Activated T-helper 2 cell treated with anti-CD3 and anti-CD28 coated beads, Interferon-gamma antibody, Interleukin-2, Interleukin-4, amounts not matched to agents 10 μg/mL and 5 μg/mL and 100 μg/mL, durations not matched to agents 14 hours and 24 hours and 36 hours (primary cell): ENCODE data around the gene PKD1. TPM values are rescaled to one million over a fixed set of nuclear protein-coding genes. Genes with fewer than 3 reads are reported as not detected.

Source experiments
- DNase-seq: peaks from one replicate; pipeline ENCODE4 v3.0.0; 2021; ENCODE audit warnings: low spot score
- H3K27ac Mint-ChIP-seq: one replicate; pipeline ENCODE4 v1.8.0; 2021; ENCODE audit warnings: mixed read lengths
- H3K27me3 Mint-ChIP-seq: one replicate; pipeline ENCODE4 v1.8.0; 2021; ENCODE audit warnings: low read depth, mixed read lengths
- H3K36me3 Mint-ChIP-seq: one replicate; pipeline ENCODE4 v1.8.0; 2021; ENCODE audit warnings: low read depth, mixed read lengths
- H3K4me1 Mint-ChIP-seq: one replicate; pipeline ENCODE4 v1.8.0; 2021; ENCODE audit warnings: low read depth, mixed read lengths
- H3K4me3 Mint-ChIP-seq: one replicate; pipeline ENCODE4 v1.8.0; 2021; ENCODE audit warnings: low read depth, mild to moderate bottlenecking, moderate library complexity, mixed read lengths
- H3K9me3 Mint-ChIP-seq: one replicate; pipeline ENCODE4 v1.8.0; 2021; ENCODE audit warnings: mixed read lengths
- intact Hi-C: fragments of 100-400 bp; cut with micrococcal nuclease; formaldehyde crosslinking; loops from one replicate; pipeline ENCODE4 v1.15.1; 2023
- total RNA-seq: library from RNA; stranded (reverse); gene quantifications from 2 replicates; pipeline ENCODE4 v1.2.3, GENCODE V29; 2022

The PKD1 gene
- total RNA-seq, 1 donor from 2014 or later = 94.4 TPM

DNA sequence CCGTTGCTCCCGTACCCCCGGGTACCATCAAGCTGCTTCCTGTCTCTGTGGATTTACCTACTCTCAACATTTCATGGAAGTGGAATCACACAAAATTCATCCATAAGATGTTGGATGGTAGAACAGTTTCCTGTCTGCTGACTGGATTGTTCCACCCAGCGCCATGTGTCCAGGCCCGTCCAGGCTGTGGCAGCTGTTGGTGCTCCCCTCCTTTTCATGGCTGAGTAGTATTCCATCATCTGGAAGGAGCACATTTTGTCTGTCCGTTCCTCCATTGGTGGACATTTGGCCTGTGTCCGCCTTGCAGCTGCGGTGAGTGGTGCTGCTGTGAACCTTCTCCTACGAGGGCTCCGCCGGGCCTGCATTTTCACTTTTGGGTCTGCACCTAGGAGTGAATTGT lies 69.6 kb downstream of the PKD1 start:
- Mint-ChIP-seq H3K4me3 (no peak overlapping the region), H3K9me3 (no peaks in the 10 kb centered on the region), H3K27me3 (no peaks in the 10 kb centered on the region), H3K4me1 (no peaks in the 10 kb centered on the region), H3K27ac (no peak overlapping the region), H3K36me3 (peaks cover 16% of the 10 kb centered on the region)
- no peak for DNase-seq
- intact Hi-C loops = no loop called here

DNA sequence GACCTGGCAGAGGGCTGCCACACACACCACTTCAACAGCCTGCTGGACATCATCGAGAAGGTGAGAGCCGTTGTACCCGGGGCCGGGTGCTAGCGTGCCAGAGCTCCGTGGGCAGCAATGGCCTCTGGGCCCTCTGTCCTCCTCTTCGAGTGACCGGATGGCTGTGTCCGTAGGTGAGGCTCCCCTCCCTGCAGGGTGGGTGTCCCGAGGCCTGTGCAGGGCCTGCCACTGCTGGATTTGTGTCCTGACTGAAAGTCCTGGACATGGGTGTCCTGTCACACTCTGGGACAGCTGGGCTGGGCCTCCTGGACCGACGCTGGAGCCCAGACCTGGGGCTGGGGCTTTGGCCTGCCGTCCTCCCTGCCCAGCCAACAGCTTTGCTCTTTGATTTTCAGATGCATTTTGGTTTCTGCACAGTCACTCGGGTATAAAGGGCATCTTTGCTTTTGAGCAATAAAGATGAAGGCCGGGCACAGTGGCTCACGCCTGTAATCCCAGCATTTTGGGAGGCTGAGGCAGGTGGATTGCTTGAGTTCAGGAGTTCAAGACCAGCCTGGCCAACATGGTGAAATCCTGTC lies 71.2 kb downstream of the PKD1 start:
- no peak for DNase-seq
- no peaks in the 10 kb centered on the region for H3K4me1 Mint-ChIP-seq
- intact Hi-C loops = no loop called here
- no peaks in the 10 kb centered on the region for H3K27me3 Mint-ChIP-seq
- no peak overlapping the region for H3K27ac Mint-ChIP-seq
- H3K4me3 Mint-ChIP-seq = no peak overlapping the region
- no peaks in the 10 kb centered on the region for H3K9me3 Mint-ChIP-seq
- peaks cover 11% of the 10 kb centered on the region for H3K36me3 Mint-ChIP-seq

DNA sequence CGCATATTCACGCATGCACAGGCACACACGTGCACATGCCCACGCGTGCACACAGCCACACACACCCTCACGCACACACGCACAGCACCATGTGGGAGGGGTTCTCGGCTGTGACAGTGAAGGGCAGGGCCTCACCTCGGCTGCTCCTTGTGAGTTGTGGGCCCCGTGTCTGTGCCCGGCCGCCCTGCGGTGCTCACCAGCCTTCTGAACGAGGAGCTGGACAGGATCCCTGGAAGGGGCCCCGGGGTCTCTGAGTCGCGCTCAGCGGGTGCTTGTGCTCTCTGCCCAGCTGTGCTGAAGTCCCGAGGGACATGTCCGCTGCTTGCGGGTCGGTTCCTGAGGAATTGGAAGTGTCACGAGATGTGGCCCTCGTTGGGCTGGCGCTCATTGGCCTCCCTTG lies 71.8 kb downstream of the PKD1 start:
- H3K27ac Mint-ChIP-seq = no peak overlapping the region

DNA sequence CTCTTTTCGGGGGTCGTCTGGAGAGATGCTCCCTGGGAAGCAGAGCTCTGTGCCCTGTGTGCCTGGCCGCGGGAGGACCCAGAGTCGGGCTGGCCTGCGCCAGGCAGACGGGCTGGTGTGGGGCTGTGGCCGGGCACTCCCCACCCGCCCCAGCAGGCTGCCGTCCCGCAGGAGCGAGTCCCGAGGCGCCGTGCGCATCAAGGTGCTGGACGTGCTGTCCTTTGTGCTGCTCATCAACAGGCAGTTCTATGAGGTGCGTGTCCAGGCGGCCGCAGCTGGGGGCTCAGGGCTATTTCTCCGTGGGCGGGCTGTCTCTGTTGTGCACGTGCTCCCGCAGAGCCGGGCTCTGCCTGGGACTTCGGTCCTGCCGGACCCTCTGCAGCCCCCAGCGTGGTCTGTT lies 72.9 kb downstream of the PKD1 start:
- DNase-seq = no peak
- Mint-ChIP-seq H3K27ac (no peak overlapping the region), H3K36me3 (peaks cover 8% of the 10 kb centered on the region), H3K9me3 (no peaks in the 10 kb centered on the region), H3K4me3 (no peak overlapping the region), H3K27me3 (no peaks in the 10 kb centered on the region), H3K4me1 (no peaks in the 10 kb centered on the region)
- intact Hi-C loops = no loop called here

More for the DNA sequence above, 71.8 kb downstream of the PKD1 start:
- Mint-ChIP-seq H3K36me3 (peaks cover 11% of the 10 kb centered on the region), H3K4me1 (no peaks in the 10 kb centered on the region), H3K4me3 (no peak overlapping the region), H3K27me3 (no peaks in the 10 kb centered on the region), H3K9me3 (no peaks in the 10 kb centered on the region)
- intact Hi-C loops = no loop called here
- DNase-seq = no peak

DNA sequence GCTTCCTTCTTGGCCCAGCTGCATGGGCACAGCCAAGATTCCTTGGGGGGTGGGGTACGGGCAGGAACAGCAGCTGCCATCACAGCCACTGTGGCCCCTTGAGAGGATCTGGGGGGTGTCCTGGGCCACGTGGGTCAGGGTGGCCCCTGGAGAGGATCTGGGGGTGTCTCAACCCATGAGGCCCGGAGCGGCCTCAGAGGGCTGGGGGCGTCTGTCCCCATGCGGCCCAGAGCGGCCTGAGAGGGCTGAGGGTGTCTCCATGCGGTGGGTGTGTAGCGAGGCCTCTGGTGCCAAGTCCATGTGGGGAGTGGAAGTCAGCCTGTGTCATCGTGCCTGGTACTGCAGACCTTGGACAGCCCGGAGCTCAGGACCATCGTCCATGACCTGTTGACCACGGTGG lies 74.2 kb downstream of the PKD1 start:
- H3K27me3 Mint-ChIP-seq = no peaks in the 10 kb centered on the region
- intact Hi-C loops = no loop called here
- H3K4me1 Mint-ChIP-seq = no peaks in the 10 kb centered on the region
- no peak overlapping the region for H3K27ac Mint-ChIP-seq
- H3K4me3 Mint-ChIP-seq = no peak overlapping the region
- DNase-seq = no peak
- H3K36me3 Mint-ChIP-seq = peaks cover 8% of the 10 kb centered on the region
- H3K9me3 Mint-ChIP-seq = no peaks in the 10 kb centered on the region

DNA sequence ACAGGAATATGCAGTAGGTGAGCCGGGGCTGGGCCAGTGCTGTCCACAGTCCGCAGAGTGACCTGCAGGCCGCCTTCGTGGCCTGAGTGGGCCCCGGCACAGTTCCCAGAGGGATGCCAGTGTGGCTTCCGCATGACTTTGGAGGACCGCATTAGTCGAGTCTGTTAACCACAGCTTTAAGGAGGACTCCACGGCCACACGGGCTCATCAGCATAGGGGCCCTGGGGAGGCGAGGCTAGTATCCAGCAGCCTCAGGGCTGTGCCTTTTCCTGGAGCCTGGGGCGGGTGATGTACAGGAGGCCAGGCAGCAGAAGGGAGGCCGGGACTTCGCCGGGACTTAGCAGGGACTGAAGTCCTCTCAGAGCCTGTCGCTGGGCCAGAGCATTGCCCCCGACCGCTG lies 74.7 kb downstream of the PKD1 start:
- Mint-ChIP-seq H3K27me3 (no peaks in the 10 kb centered on the region), H3K4me1 (no peaks in the 10 kb centered on the region), H3K9me3 (no peaks in the 10 kb centered on the region), H3K27ac (no peak overlapping the region), H3K36me3 (peaks cover 3% of the 10 kb centered on the region), H3K4me3 (no peak overlapping the region)
- DNase-seq = no peak
- intact Hi-C loops = no loop called here

DNA sequence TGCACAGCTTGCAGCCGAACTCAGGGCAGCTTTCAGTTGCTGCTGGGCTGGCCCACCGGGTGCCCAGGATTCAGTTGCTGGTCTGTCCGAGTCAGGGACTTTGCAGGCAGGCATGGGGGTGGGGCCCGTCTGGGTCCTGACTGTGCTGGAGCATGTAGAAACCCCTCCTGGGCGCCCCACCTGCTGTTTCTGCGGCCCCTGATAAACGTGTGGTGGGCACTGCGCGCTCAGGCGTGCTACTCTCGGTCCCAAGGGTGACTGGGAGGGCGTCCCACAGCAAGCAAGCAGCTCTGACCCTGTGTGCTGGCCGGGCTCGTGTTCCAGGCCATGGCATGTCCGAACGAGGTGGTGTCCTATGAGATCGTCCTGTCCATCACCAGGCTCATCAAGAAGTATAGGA lies 75.4 kb downstream of the PKD1 start:
- H3K4me3 Mint-ChIP-seq = no peak overlapping the region
- no peaks in the 10 kb centered on the region for H3K27me3 Mint-ChIP-seq
- no peaks in the 10 kb centered on the region for H3K36me3 Mint-ChIP-seq
- DNase-seq = no peak
- no peaks in the 10 kb centered on the region for H3K4me1 Mint-ChIP-seq
- intact Hi-C loops = no loop called here
- H3K9me3 Mint-ChIP-seq = no peaks in the 10 kb centered on the region
- no peak overlapping the region for H3K27ac Mint-ChIP-seq

DNA sequence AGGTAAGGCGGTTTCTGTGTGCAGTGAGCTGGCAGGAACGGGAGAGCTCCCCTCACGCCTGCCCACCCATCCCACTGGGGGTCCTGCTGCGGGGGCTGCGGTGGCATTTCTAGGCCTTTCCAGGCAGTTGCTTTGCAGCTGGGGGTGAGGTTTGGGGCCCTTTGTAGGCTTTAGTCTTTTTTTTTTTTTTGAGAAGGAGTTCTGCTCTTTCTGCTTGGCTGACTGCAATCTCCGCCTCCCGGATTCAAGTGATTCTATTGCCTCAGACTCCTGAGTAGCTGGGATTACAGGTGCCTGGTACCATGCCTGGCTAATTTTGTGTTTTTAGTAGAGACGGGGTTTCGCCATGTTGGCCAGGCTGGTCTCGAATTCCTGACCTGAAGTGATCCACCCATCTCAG lies 76.8 kb downstream of the PKD1 start:
- no peaks in the 10 kb centered on the region for H3K9me3 Mint-ChIP-seq
- no peaks in the 10 kb centered on the region for H3K27me3 Mint-ChIP-seq
- DNase-seq = no peak
- no peak overlapping the region for H3K4me3 Mint-ChIP-seq
- intact Hi-C loops = no loop called here
- H3K27ac Mint-ChIP-seq = no peak overlapping the region
- no peaks in the 10 kb centered on the region for H3K4me1 Mint-ChIP-seq
- H3K36me3 Mint-ChIP-seq = no peaks in the 10 kb centered on the region

DNA sequence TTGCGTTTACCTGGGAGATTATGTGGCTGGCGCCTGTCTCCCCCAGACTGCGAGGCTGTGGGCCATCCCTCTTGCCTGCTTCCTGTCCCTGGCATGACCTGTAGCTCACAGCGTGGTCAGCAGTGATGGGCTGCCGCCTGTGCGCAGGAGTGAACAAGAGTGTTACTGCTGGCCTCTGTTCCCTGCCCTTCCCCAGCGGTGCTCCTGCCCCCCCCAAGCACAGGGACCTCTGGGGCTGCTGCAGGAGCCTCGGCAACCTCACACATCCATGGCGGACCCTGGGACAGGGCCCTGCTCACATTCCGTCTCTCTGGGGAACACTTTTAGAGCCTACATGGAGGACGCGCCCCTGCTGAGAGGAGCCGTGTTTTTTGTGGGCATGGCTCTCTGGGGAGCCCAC lies 77.3 kb downstream of the PKD1 start:
- DNase-seq = no peak
- intact Hi-C loops = no loop called here
- Mint-ChIP-seq H3K4me1 (no peaks in the 10 kb centered on the region), H3K27me3 (no peaks in the 10 kb centered on the region), H3K9me3 (no peaks in the 10 kb centered on the region), H3K4me3 (no peak overlapping the region), H3K27ac (no peak overlapping the region), H3K36me3 (no peaks in the 10 kb centered on the region)

DNA sequence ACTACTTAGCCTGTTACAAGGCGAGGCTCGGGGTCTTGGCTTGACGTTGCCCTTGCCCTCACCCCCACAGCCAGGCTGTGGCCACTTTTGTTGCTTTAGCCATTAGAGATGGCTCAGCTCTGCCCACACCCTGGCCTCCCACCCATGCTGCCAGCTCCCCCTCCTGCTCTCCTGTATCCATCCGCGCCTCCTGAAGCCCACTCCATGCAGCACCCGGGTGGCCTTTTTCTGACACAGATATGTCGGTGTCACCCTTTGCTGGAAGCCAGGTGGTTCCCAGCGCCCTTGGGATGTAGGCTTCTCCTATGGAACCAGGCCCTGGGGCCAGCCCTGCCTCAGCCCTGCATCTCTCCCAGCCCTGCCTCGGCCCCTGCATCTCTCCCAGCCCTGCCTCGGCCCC lies 78.3 kb downstream of the PKD1 start:
- no peaks in the 10 kb centered on the region for H3K4me1 Mint-ChIP-seq
- H3K36me3 Mint-ChIP-seq = no peaks in the 10 kb centered on the region
- no peak overlapping the region for H3K4me3 Mint-ChIP-seq
- no peak for DNase-seq
- no peaks in the 10 kb centered on the region for H3K27me3 Mint-ChIP-seq
- intact Hi-C loops = no loop called here
- no peaks in the 10 kb centered on the region for H3K9me3 Mint-ChIP-seq
- no peak overlapping the region for H3K27ac Mint-ChIP-seq

DNA sequence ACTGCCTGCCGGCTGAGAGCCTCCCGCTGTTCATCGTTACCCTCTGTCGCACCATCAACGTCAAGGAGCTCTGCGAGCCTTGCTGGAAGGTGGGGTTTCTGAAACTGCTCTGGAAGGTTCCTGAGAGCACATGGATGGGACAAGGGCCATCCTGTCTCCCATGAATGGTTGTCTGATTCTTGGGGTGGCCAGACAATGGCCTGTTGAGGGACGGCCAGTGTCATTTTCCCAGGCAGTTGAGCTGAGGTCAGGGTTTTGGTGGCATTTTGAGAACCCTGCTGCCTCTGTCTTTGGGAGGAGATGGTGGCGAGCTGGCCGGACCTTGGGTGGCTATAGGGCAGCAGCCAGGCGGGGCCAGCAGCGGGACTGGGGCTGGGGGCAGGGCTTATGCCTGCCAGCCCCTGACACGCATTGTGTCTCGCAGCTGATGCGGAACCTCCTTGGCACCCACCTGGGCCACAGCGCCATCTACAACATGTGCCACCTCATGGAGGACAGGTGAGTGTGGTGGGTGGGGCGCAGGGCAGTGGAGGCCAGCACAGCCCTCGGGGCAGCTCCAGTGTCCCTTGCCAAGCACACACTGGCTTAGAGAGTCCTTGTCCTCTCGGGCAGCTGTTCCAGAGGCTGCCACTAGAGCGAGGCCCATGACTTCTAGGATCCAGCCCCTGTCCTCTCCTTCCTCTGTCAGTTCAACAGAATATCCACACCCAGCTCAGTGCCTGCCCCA lies 78.9 kb downstream of the PKD1 start:
- Mint-ChIP-seq H3K9me3 (no peaks in the 10 kb centered on the region), H3K27ac (no peak overlapping the region), H3K4me3 (no peak overlapping the region), H3K36me3 (no peaks in the 10 kb centered on the region), H3K4me1 (no peaks in the 10 kb centered on the region), H3K27me3 (no peaks in the 10 kb centered on the region)
- no peak for DNase-seq
- intact Hi-C loops = no loop called here

DNA sequence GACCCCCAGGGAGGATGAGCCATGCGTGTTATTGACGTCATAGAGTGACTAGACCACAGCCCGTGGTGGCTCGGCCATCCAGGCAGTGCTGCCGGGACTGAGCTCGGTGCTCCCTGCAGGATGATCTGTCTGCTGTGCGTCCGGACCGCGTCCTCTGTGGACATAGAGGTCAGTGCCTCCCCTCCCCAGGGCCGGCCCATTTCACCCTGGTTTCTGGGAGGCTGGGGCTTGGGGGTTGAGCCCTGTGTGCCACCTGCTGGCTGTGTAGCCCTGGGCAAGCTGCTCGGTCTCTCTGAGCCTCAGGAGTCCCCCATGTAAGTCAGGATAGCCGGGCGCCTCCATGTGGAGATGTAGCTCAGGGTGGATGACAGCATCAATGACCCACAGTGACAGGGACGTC lies 79.6 kb downstream of the PKD1 start:
- intact Hi-C loops = no loop called here
- H3K27ac Mint-ChIP-seq = no peak overlapping the region
- H3K36me3 Mint-ChIP-seq = peaks cover 3% of the 10 kb centered on the region

DNA sequence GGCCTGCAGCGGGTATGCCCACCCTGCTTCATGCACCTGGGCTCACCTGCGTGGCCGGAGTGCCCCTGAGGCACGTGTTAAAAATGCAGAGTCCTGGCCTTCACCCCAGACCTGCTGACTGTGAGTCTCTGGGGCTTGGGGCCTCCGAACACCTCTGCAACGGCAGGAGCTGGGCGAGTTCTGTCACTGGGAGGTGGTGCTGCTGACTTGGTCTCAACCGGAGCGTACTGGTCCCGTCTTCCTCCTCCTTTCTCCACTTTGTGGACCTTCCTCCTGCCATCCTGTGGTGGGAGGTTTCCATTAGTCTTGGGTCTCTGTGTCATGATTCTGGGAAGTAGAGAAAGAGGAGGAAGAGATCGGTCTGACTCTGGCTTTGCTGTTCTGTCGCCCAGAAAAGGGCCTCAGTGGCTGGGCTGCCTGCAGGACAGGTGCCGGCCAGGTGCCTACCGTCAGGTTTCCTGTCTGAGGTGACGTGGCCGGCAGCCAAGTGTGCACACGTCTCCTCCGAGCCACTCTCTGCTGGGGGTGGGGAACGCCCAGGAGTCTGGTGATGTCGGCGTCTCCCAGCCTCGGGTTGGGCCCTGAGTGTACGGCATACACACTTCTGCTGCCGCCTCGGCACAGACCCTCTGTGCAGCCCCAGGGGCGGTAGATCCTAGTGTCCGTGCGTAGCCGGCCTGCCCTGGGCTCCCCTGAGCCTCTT lies 81.0 kb downstream of the PKD1 start:
- H3K27me3 Mint-ChIP-seq = no peaks in the 10 kb centered on the region
- H3K4me3 Mint-ChIP-seq = no peak overlapping the region
- no peaks in the 10 kb centered on the region for H3K9me3 Mint-ChIP-seq
- no peak for DNase-seq
- H3K4me1 Mint-ChIP-seq = no peaks in the 10 kb centered on the region
- H3K27ac Mint-ChIP-seq = no peak overlapping the region
- intact Hi-C loops = no loop called here
- H3K36me3 Mint-ChIP-seq = peaks cover 7% of the 10 kb centered on the region

More for the DNA sequence above, 79.6 kb downstream of the PKD1 start:
- Mint-ChIP-seq H3K9me3 (no peaks in the 10 kb centered on the region), H3K4me3 (no peak overlapping the region), H3K4me1 (no peaks in the 10 kb centered on the region), H3K27me3 (no peaks in the 10 kb centered on the region)
- DNase-seq = no peak
